WTC11 (cell line): ENCODE data around the gene CHD3. TPM values are rescaled to one million over a fixed set of nuclear protein-coding genes. Genes with fewer than 3 reads are reported as not detected.

Source experiments
- ATAC-seq: fragments of 200-7000 bp; cut with Tn5 transposase; 2 replicates; pipeline ENCODE4 v1.10.0; 2021; ENCODE audit warnings: mild to moderate bottlenecking, moderate library complexity
- CTCF ChIA-PET: fragments of 300-600 bp; sonication (Branson Sonifier 250); formaldehyde crosslinking; loops from one replicate; lab custom pipeline; 2021; ENCODE audit warnings: antibody characterized with exemption; lab: Charles Lee
- POLR2A ChIA-PET: fragments of 350-600 bp; sonication (Branson Sonifier 250); formaldehyde crosslinking; loops from one replicate; lab custom pipeline; 2021; ENCODE audit warnings: antibody characterized with exemption; lab: Charles Lee
- DNase-seq: peaks from one replicate; pipeline ENCODE4 v3.0.0; 2021; ENCODE audit warnings: low spot score
- H3K27ac Mint-ChIP-seq: 2 replicates; pipeline ENCODE4 v1.8.0; 2021; ENCODE audit warnings: mixed read lengths
- H3K27me3 Mint-ChIP-seq: 2 replicates; pipeline ENCODE4 v1.8.0; 2021; ENCODE audit warnings: low read depth, mild to moderate bottlenecking, moderate library complexity, mixed read lengths
- H3K36me3 Mint-ChIP-seq: 2 replicates; pipeline ENCODE4 v1.8.0; 2021; ENCODE audit warnings: mixed read lengths
- H3K4me1 Mint-ChIP-seq: 2 replicates; pipeline ENCODE4 v1.8.0; 2022; ENCODE audit warnings: mixed read lengths
- H3K4me3 Mint-ChIP-seq: 2 replicates; pipeline ENCODE4 v1.8.0; 2021; ENCODE audit warnings: mild to moderate bottlenecking, moderate library complexity, mixed read lengths
- H3K9me3 Mint-ChIP-seq: 2 replicates; pipeline ENCODE4 v1.8.0; 2021; ENCODE audit warnings: mixed read lengths
- ATF1 ChIP-seq: sonication (generic); formaldehyde crosslinking; IDR thresholded peaks from 2 replicates; pipeline ENCODE4 v1.8.1; 2023; ENCODE audit warnings: mild to moderate bottlenecking, moderate library complexity, missing genetic modification reagents
- ATF3 ChIP-seq: sonication (generic); formaldehyde crosslinking; conservative IDR thresholded peaks from 2 replicates; pipeline ENCODE4 v1.8.1; 2022; ENCODE audit warnings: mild to moderate bottlenecking, missing genetic modification reagents
- CREB1 ChIP-seq: sonication (generic); formaldehyde crosslinking; IDR thresholded peaks from 2 replicates; pipeline ENCODE4 v1.8.0; 2023; ENCODE audit warnings: mild to moderate bottlenecking, missing genetic modification reagents
- EMX1 ChIP-seq: fragments of 250-450 bp; sonication (Bioruptor Pico); IDR thresholded peaks from 2 replicates; pipeline ENCODE4 v1.8.0; 2021; ENCODE audit warnings: mild to moderate bottlenecking
- ESRRA ChIP-seq: sonication (generic); formaldehyde crosslinking; IDR thresholded peaks from 2 replicates; pipeline ENCODE4 v1.8.1; 2022; ENCODE audit warnings: mild to moderate bottlenecking, missing genetic modification reagents, borderline replicate concordance
- FOXK1 ChIP-seq: sonication (generic); formaldehyde crosslinking; IDR thresholded peaks from 2 replicates; pipeline ENCODE4 v1.8.0; 2022; ENCODE audit warnings: mild to moderate bottlenecking, moderate library complexity, missing genetic modification reagents
- FOXP1 ChIP-seq: sonication (generic); formaldehyde crosslinking; IDR thresholded peaks from 2 replicates; pipeline ENCODE4 v1.8.0; 2022; ENCODE audit warnings: missing genetic modification reagents, mild to moderate bottlenecking, moderate library complexity, borderline replicate concordance
- GTF2I ChIP-seq: fragments of 250-450 bp; sonication (Bioruptor Pico); conservative IDR thresholded peaks from 2 replicates; pipeline ENCODE4 v1.4.0; 2021; ENCODE audit warnings: mild to moderate bottlenecking
- KAT7 ChIP-seq: sonication (generic); formaldehyde crosslinking; IDR thresholded peaks from 2 replicates; pipeline ENCODE4 v1.8.1; 2023; ENCODE audit warnings: missing genetic modification reagents, mild to moderate bottlenecking, borderline replicate concordance
- MXD4 ChIP-seq: fragments of 250-450 bp; sonication (Bioruptor Pico); IDR thresholded peaks from 2 replicates; pipeline ENCODE4 v1.8.0; 2021; ENCODE audit warnings: mild to moderate bottlenecking, moderate library complexity, borderline replicate concordance
- NR1H2 ChIP-seq: sonication (generic); formaldehyde crosslinking; IDR thresholded peaks from 2 replicates; pipeline ENCODE4 v1.9.0; 2021; ENCODE audit warnings: mild to moderate bottlenecking, moderate library complexity, missing genetic modification reagents
- OVOL2 ChIP-seq: fragments of 250-450 bp; sonication (Bioruptor Pico); IDR thresholded peaks from 2 replicates; pipeline ENCODE4 v1.9.0; 2021; ENCODE audit warnings: mild to moderate bottlenecking, borderline replicate concordance
- SMAD4 ChIP-seq: sonication (generic); formaldehyde crosslinking; IDR thresholded peaks from 2 replicates; pipeline ENCODE4 v1.8.0; 2022; ENCODE audit warnings: mild to moderate bottlenecking, missing genetic modification reagents
- SP1 ChIP-seq: sonication (generic); formaldehyde crosslinking; conservative IDR thresholded peaks from 2 replicates; pipeline ENCODE4 v1.8.1; 2022; ENCODE audit warnings: missing genetic modification reagents
- STAT6 ChIP-seq: sonication (generic); formaldehyde crosslinking; conservative IDR thresholded peaks from 2 replicates; pipeline ENCODE4 v1.8.1; 2023; ENCODE audit warnings: mild to moderate bottlenecking, low read depth, missing genetic modification reagents, moderate library complexity
- TCF7 ChIP-seq: sonication (generic); formaldehyde crosslinking; IDR thresholded peaks from 2 replicates; pipeline ENCODE4 v1.8.0; 2022; ENCODE audit warnings: mild to moderate bottlenecking, low read depth, missing genetic modification reagents, moderate library complexity
- TEAD1 ChIP-seq: sonication (generic); formaldehyde crosslinking; IDR thresholded peaks from 2 replicates; pipeline ENCODE4 v1.8.0; 2022; ENCODE audit warnings: mild to moderate bottlenecking, missing genetic modification reagents
- TEAD4 ChIP-seq: sonication (generic); formaldehyde crosslinking; IDR thresholded peaks from 2 replicates; pipeline ENCODE4 v1.8.0; 2022; ENCODE audit warnings: mild to moderate bottlenecking, missing genetic modification reagents
- USF2 ChIP-seq: sonication (generic); formaldehyde crosslinking; IDR thresholded peaks from 2 replicates; pipeline ENCODE4 v1.8.1; 2023; ENCODE audit warnings: mild to moderate bottlenecking, missing genetic modification reagents, moderate library complexity
- ZBTB43 ChIP-seq: sonication (generic); formaldehyde crosslinking; IDR thresholded peaks from 2 replicates; pipeline ENCODE4 v1.8.1; 2023; ENCODE audit warnings: mild to moderate bottlenecking, missing genetic modification reagents
- ZNF138 ChIP-seq: sonication (generic); formaldehyde crosslinking; conservative IDR thresholded peaks from 2 replicates; pipeline ENCODE4 v1.8.1; 2022; ENCODE audit warnings: mild to moderate bottlenecking, moderate library complexity, missing genetic modification reagents
- ZNF219 ChIP-seq: sonication (generic); formaldehyde crosslinking; IDR thresholded peaks from 2 replicates; pipeline ENCODE4 v1.8.0; 2023; ENCODE audit warnings: missing genetic modification reagents, mild to moderate bottlenecking, borderline replicate concordance
- ZNF396 ChIP-seq: fragments of 250-450 bp; sonication (Bioruptor Pico); IDR thresholded peaks from 2 replicates; pipeline ENCODE4 v1.8.0; 2021; ENCODE audit warnings: mild to moderate bottlenecking, moderate library complexity, borderline replicate concordance
- ZSCAN18 ChIP-seq: fragments of 250-450 bp; sonication (Bioruptor Pico); IDR thresholded peaks from 2 replicates; pipeline ENCODE4 v2.1.2; 2022; ENCODE audit warnings: mild to moderate bottlenecking, moderate library complexity
- total RNA-seq: library from RNA; stranded (reverse); gene quantifications from 3 replicates; pipeline ENCODE4 v1.2.3, GENCODE V29; 2021

Gene CHD3
- total RNA-seq, 1 experiment from 2014 or later, result 39.5 TPM

- Mint-ChIP-seq H3K27ac (peak overlapping the region; percentile 51), H3K4me3 (peak overlapping the region; percentile 81), H3K9me3 (no peaks in the 10 kb centered on the region), H3K27me3 (peaks cover 51% of the 10 kb centered on the region), H3K36me3 (no peaks in the 10 kb centered on the region), H3K4me1 (peaks cover 35% of the 10 kb centered on the region)
- ATAC-seq (no peak; the same call in 1 of the 2 replicates), DNase-seq (peak; percentile 58)
- ChIA-PET POLR2A (interaction anchor here (0.5 to 0.8 kb wide), 4 partner anchors 9 to 186 kb away, joined by 3 to 4 read pairs (median 4); no protein-coding TSS in a partner anchor), CTCF (interaction anchor here (0.6 to 7.0 kb wide), 10 partner anchors 8 to 237 kb away, joined by 3 to 66 read pairs (median 6); partner anchors contain the start of gene KDM6B)
- TF ChIP-seq SP1 (CRISPR knock-in tag) (no peak), KAT7 (CRISPR knock-in tag) (0 out of 2 replicates have a peak, but pooled peaks have one; percentile 60), TEAD4 (CRISPR knock-in tag) (0 out of 2 replicates have a peak, but pooled peaks have one; percentile 22), ZNF219 (CRISPR knock-in tag) (no peak), ZSCAN18 (CRISPR knock-in tag) (no peak)
Measured at GRCh38 chr17:7842380-7843256, 46.0 kb upstream of the CHD3 start.

GRCh38 chr17:7843257-7843535, 45.4 kb upstream of the CHD3 start:
- CTCF ChIA-PET, result interaction anchor here (0.9 to 7.0 kb wide), 7 partner anchors 8 to 236 kb away, joined by 3 to 66 read pairs (median 7); partner anchors contain the start of gene KDM6B
- Mint-ChIP-seq H3K27ac (no peak overlapping the region), H3K4me3 (peak overlapping the region; percentile 81)
- no peak for TF ChIP-seq STAT6 (CRISPR knock-in tag)
- TF ChIP-seq FOXP1 (CRISPR knock-in tag), result peak; percentile 8; the same call in 1 of the 2 replicates
- no peak for TF ChIP-seq NR1H2 (CRISPR knock-in tag)
- no peak for TF ChIP-seq TCF7 (CRISPR knock-in tag)
- no peak for TF ChIP-seq ATF3 (CRISPR knock-in tag)
- TF ChIP-seq ZNF138 (CRISPR knock-in tag), result no peak
- TF ChIP-seq OVOL2 (CRISPR knock-in tag), result no peak
- TF ChIP-seq USF2 (CRISPR knock-in tag), result 0 out of 2 replicates have a peak, but pooled peaks have one; percentile 40
- TF ChIP-seq ESRRA (CRISPR knock-in tag), result 0 out of 2 replicates have a peak, but pooled peaks have one; percentile 12
- TF ChIP-seq ZBTB43 (CRISPR knock-in tag), result no peak
- TF ChIP-seq EMX1 (CRISPR knock-in tag), result no peak
- no peak for TF ChIP-seq SMAD4 (CRISPR knock-in tag)
- no peak for TF ChIP-seq ATF1 (CRISPR knock-in tag)
- TF ChIP-seq KAT7 (CRISPR knock-in tag), result no peak
- no peak for TF ChIP-seq MXD4 (CRISPR knock-in tag)
- TF ChIP-seq TEAD1, result no peak
- no peak for TF ChIP-seq ZNF396
- TF ChIP-seq GTF2I, result no peak
- no peak for TF ChIP-seq FOXK1 (CRISPR knock-in tag)
- no peak for TF ChIP-seq CREB1 (CRISPR knock-in tag)
- TF ChIP-seq, all 79 proteins: peak for 3
- peak; percentile 1; the same call in 1 of the 2 replicates for ATAC-seq
- DNase-seq, result no peak
- H3K9me3 Mint-ChIP-seq, result no peaks in the 10 kb centered on the region
- H3K4me1 Mint-ChIP-seq, result peaks cover 33% of the 10 kb centered on the region
- H3K27me3 Mint-ChIP-seq, result peaks cover 51% of the 10 kb centered on the region
- POLR2A ChIA-PET, result interaction anchor here (0.6 to 0.8 kb wide), 2 partner anchors 10 to 31 kb away, joined by 3 to 4 read pairs; no protein-coding TSS in a partner anchor
- no peaks in the 10 kb centered on the region for H3K36me3 Mint-ChIP-seq
